ENCODE results near the gene PLCL2.

The PLCL2 gene

GRCh38 chr3:17118771-17119170 is 234.0 kb downstream of the PLCL2 start:
- H3K4me1 ChIP-seq (ENCODE audit: control insufficient read depth, low read length), result no peaks in the 10 kb centered on the region
- no peaks in the 10 kb centered on the region for H4K20me1 ChIP-seq (ENCODE audit: control insufficient read depth, insufficient read depth, low read depth, low read length)
- no peak overlapping the region for H3K4me2 ChIP-seq (ENCODE audit: low read length)
- peaks cover 5% of the 10 kb centered on the region; the same call in 1 of the 2 replicates for H3K9me3 ChIP-seq (ENCODE audit: control insufficient read depth, insufficient read depth, low read length)
- H3K27ac ChIP-seq (ENCODE audit: low read depth, low read length), result no peak overlapping the region
- H3K9me2 ChIP-seq (replicated peaks; ENCODE audit: control insufficient read depth, low read length), result no peaks in the 10 kb centered on the region
- H3K4me3 ChIP-seq (ENCODE audit: low read length), result no peak overlapping the region
- no peaks in the 10 kb centered on the region for H3K36me3 ChIP-seq (ENCODE audit: control insufficient read depth, low read length)
- no peaks in the 10 kb centered on the region for H3F3A ChIP-seq (ENCODE audit: control insufficient read depth, insufficient read depth)
- no peaks in the 10 kb centered on the region for H3K27me3 ChIP-seq (ENCODE audit: control insufficient read depth, low read length)
- H3K79me2 ChIP-seq (ENCODE audit: control insufficient read depth, low read length), result no peaks in the 10 kb centered on the region
- TF ChIP-seq CTCF (IDR thresholded peaks at IDR 0.05; ENCODE audit: low read depth, low read length, poor library complexity, severe bottlenecking) (no peak), EZH2phosphoT487 (IDR thresholded peaks at IDR 0.05; ENCODE audit: borderline replicate concordance, low read length) (no peak)

- Histone ChIP-seq H3K9me3 (ENCODE audit: control insufficient read depth, insufficient read depth, low read length) (peaks cover 5% of the 10 kb centered on the region; the same call in 1 of the 2 replicates), H3K27me3 (ENCODE audit: control insufficient read depth, low read length) (no peaks in the 10 kb centered on the region), H3K4me1 (ENCODE audit: control insufficient read depth, low read length) (no peaks in the 10 kb centered on the region), H3K9me2 (replicated peaks; ENCODE audit: control insufficient read depth, low read length) (no peaks in the 10 kb centered on the region), H3K4me3 (ENCODE audit: low read length) (no peak overlapping the region), H3F3A (ENCODE audit: control insufficient read depth, insufficient read depth) (no peaks in the 10 kb centered on the region), H3K36me3 (ENCODE audit: control insufficient read depth, low read length) (no peaks in the 10 kb centered on the region), H3K79me2 (ENCODE audit: control insufficient read depth, low read length) (no peaks in the 10 kb centered on the region), H4K20me1 (ENCODE audit: control insufficient read depth, insufficient read depth, low read depth, low read length) (no peaks in the 10 kb centered on the region), H3K27ac (ENCODE audit: low read depth, low read length) (no peak overlapping the region), H3K4me2 (ENCODE audit: low read length) (no peak overlapping the region)
- no peak for TF ChIP-seq CTCF (IDR thresholded peaks at IDR 0.05; ENCODE audit: low read depth, low read length, poor library complexity, severe bottlenecking)
- no peak for TF ChIP-seq EZH2phosphoT487 (IDR thresholded peaks at IDR 0.05; ENCODE audit: borderline replicate concordance, low read length)
These were observed 234.7 kb downstream of the PLCL2 start for GRCh38 chr3:17119201-17120072.

GRCh38 chr3:17120115-17120514 is 235.4 kb downstream of the PLCL2 start:
- Histone ChIP-seq H3K9me2 (replicated peaks; ENCODE audit: control insufficient read depth, low read length) (no peaks in the 10 kb centered on the region), H3K27ac (ENCODE audit: low read depth, low read length) (no peak overlapping the region), H3K4me3 (ENCODE audit: low read length) (no peak overlapping the region), H3K4me2 (ENCODE audit: low read length) (no peak overlapping the region), H3K79me2 (ENCODE audit: control insufficient read depth, low read length) (no peaks in the 10 kb centered on the region), H3K4me1 (ENCODE audit: control insufficient read depth, low read length) (no peaks in the 10 kb centered on the region), H3K27me3 (ENCODE audit: control insufficient read depth, low read length) (no peaks in the 10 kb centered on the region), H3K36me3 (ENCODE audit: control insufficient read depth, low read length) (no peaks in the 10 kb centered on the region), H4K20me1 (ENCODE audit: control insufficient read depth, insufficient read depth, low read depth, low read length) (no peaks in the 10 kb centered on the region), H3F3A (ENCODE audit: control insufficient read depth, insufficient read depth) (no peaks in the 10 kb centered on the region), H3K9me3 (ENCODE audit: control insufficient read depth, insufficient read depth, low read length) (peaks cover 5% of the 10 kb centered on the region; the same call in 1 of the 2 replicates)
- TF ChIP-seq EZH2phosphoT487 (IDR thresholded peaks at IDR 0.05; ENCODE audit: borderline replicate concordance, low read length) (no peak), CTCF (IDR thresholded peaks at IDR 0.05; ENCODE audit: low read depth, low read length, poor library complexity, severe bottlenecking) (no peak)
